Left hindlimb (tissue), 1 donor: ENCODE results near the gene ECT2L.
"Not testable (repeated sequence)": the region's sequence is repeated elsewhere in the genome, so short reads cannot be mapped to it uniquely, and the experiment has no call there.

Experiments used
- DNase-seq: peaks from one replicate; pipeline ENCODE4 v3.0.0-alpha.2; 2018

ECT2L gene

GRCh38 chr6:138865480-138866109, 69.7 kb downstream of the ECT2L start:
- DNase-seq, result no peak

- no peak for DNase-seq
Observed at GRCh38 chr6:138868181-138868580, 72.3 kb downstream of the ECT2L start.

- DNase-seq, result peak; percentile 40
Observed at GRCh38 chr6:138869398-138869797, 73.5 kb downstream of the ECT2L start.

GRCh38 chr6:138873191-138873590, 77.3 kb downstream of the ECT2L start:
- no peak for DNase-seq

GRCh38 chr6:138882369-138883017, 86.6 kb downstream of the ECT2L start:
- DNase-seq, result no peak

- DNase-seq, result no peak
Observed at GRCh38 chr6:138885156-138885819, 89.4 kb downstream of the ECT2L start.

GRCh38 chr6:138891255-138891986, 95.5 kb downstream of the ECT2L start:
- DNase-seq, result no peak

- DNase-seq, result no peak
Observed at GRCh38 chr6:138896104-138896756, 100.3 kb downstream of the ECT2L start.

- DNase-seq, result no peak
Observed at GRCh38 chr6:138897031-138897430, 101.1 kb downstream of the ECT2L start.

- no peak for DNase-seq
Observed at GRCh38 chr6:138907167-138907566, 111.3 kb downstream of the ECT2L start.

- no peak for DNase-seq
Observed at GRCh38 chr6:138909511-138909910, 113.6 kb downstream of the ECT2L start.

- no peak for DNase-seq
Observed at GRCh38 chr6:138909975-138910374, 114.1 kb downstream of the ECT2L start.

- no peak for DNase-seq
Observed at GRCh38 chr6:138912308-138912707, 116.4 kb downstream of the ECT2L start.

GRCh38 chr6:138914701-138915100, 118.8 kb downstream of the ECT2L start:
- DNase-seq, result no peak

GRCh38 chr6:138920906-138921305, 125.0 kb downstream of the ECT2L start:
- no peak for DNase-seq

GRCh38 chr6:138923561-138923960, 127.7 kb downstream of the ECT2L start:
- no peak for DNase-seq

- DNase-seq, result no peak
Observed at GRCh38 chr6:138925806-138926205, 129.9 kb downstream of the ECT2L start.

GRCh38 chr6:138926579-138926978, 130.7 kb downstream of the ECT2L start:
- no peak for DNase-seq

GRCh38 chr6:138931660-138932059, 135.8 kb downstream of the ECT2L start:
- DNase-seq, result no peak

GRCh38 chr6:138936873-138937272, 141.0 kb downstream of the ECT2L start:
- DNase-seq, result not testable (repeated sequence)

- no peak for DNase-seq
Observed at GRCh38 chr6:138943089-138943625, 147.3 kb downstream of the ECT2L start.

GRCh38 chr6:138944412-138944811, 148.5 kb downstream of the ECT2L start:
- DNase-seq, result no peak

GRCh38 chr6:138945354-138945753, 149.5 kb downstream of the ECT2L start:
- no peak for DNase-seq
